ENCODE measurements around the gene MATN4.

Gene MATN4

GRCh38 chr20:45341579-45341938 lies 33.5 kb upstream of the MATN4 start:
- no peak for DNase-seq (ENCODE audit: low spot score)

- DNase-seq (ENCODE audit: low spot score): no peak
These were observed 32.9 kb upstream of the MATN4 start for GRCh38 chr20:45340951-45341350.

- DNase-seq (ENCODE audit: low spot score): no peak
These were observed 32.2 kb upstream of the MATN4 start for GRCh38 chr20:45340236-45340847.

- DNase-seq (ENCODE audit: low spot score): no peak
These were observed 31.7 kb upstream of the MATN4 start for GRCh38 chr20:45339799-45340198.

GRCh38 chr20:45339084-45339483 lies 31.0 kb upstream of the MATN4 start:
- no peak for DNase-seq (ENCODE audit: low spot score)

GRCh38 chr20:45338121-45339030 lies 30.3 kb upstream of the MATN4 start:
- DNase-seq (ENCODE audit: low spot score): no peak

- DNase-seq (ENCODE audit: low spot score): no peak
These were observed 29.4 kb upstream of the MATN4 start for GRCh38 chr20:45337367-45338120.

GRCh38 chr20:45336530-45337366 lies 28.6 kb upstream of the MATN4 start:
- no peak for DNase-seq (ENCODE audit: low spot score)

- no peak for DNase-seq (ENCODE audit: low spot score)
These were observed 22.4 kb upstream of the MATN4 start for GRCh38 chr20:45330476-45330875.

GRCh38 chr20:45329497-45330319 lies 21.6 kb upstream of the MATN4 start:
- no peak for DNase-seq (ENCODE audit: low spot score)

- DNase-seq (ENCODE audit: low spot score): no peak
These were observed 20.4 kb upstream of the MATN4 start for GRCh38 chr20:45328451-45328850.

- DNase-seq (ENCODE audit: low spot score): no peak
These were observed 17.3 kb upstream of the MATN4 start for GRCh38 chr20:45325371-45325770.

GRCh38 chr20:45323731-45324130 lies 15.6 kb upstream of the MATN4 start:
- DNase-seq (ENCODE audit: low spot score): no peak

GRCh38 chr20:45322952-45323383 lies 14.9 kb upstream of the MATN4 start:
- DNase-seq (ENCODE audit: low spot score): no peak

- no peak for DNase-seq (ENCODE audit: low spot score)
These were observed 13.0 kb upstream of the MATN4 start for GRCh38 chr20:45320948-45321595.

- DNase-seq (ENCODE audit: low spot score): no peak
These were observed 10.8 kb upstream of the MATN4 start for GRCh38 chr20:45318948-45319347.

GRCh38 chr20:45318386-45318939 lies 10.4 kb upstream of the MATN4 start:
- no peak for DNase-seq (ENCODE audit: low spot score)

GRCh38 chr20:45317826-45318225 lies 9.7 kb upstream of the MATN4 start:
- no peak for DNase-seq (ENCODE audit: low spot score)

GRCh38 chr20:45316150-45317080 lies 8.3 kb upstream of the MATN4 start:
- DNase-seq (ENCODE audit: low spot score): no peak

All from ecto neural progenitor cell (in vitro differentiated cells).